T-helper 17 cell (primary cell): ENCODE results near the gene LCE7A. TPM values are rescaled to one million over a fixed set of nuclear protein-coding genes. Genes with fewer than 3 reads are reported as not detected.

Experiments used
- ATAC-seq: fragments of 150-1000 bp; cut with Tn5 transposase; 2 replicates; pipeline ENCODE4 v1.10.0; 2021; ENCODE audit warnings: mild to moderate bottlenecking, moderate library complexity
- DNase-seq, 3 donors: peaks; one replicate each; pipeline versions ENCODE4 v3.0.0 to v3.0.0-alpha.2; 2020 to 2021
- H3K9me3 ChIP-seq: one replicate; pipeline ENCODE4 v1.7.0; 2013; ENCODE audit warnings: low read length, mild to moderate bottlenecking; ENCODE audit not compliant: control insufficient read depth, poor library complexity, severe bottlenecking
- H3K27ac Mint-ChIP-seq: one replicate; pipeline ENCODE4 v1.8.0; 2022; ENCODE audit warnings: mild to moderate bottlenecking, moderate library complexity, mixed read lengths
- H3K27me3 Mint-ChIP-seq: one replicate; pipeline ENCODE4 v1.8.0; 2022; ENCODE audit warnings: mixed read lengths
- H3K36me3 Mint-ChIP-seq: one replicate; pipeline ENCODE4 v1.8.0; 2022; ENCODE audit warnings: low read depth, mixed read lengths
- H3K4me1 Mint-ChIP-seq: one replicate; pipeline ENCODE4 v1.8.0; 2022; ENCODE audit warnings: mild to moderate bottlenecking, mixed read lengths
- H3K4me3 Mint-ChIP-seq: one replicate; pipeline ENCODE4 v1.8.0; 2022; ENCODE audit warnings: mild to moderate bottlenecking, moderate library complexity, mixed read lengths
- total RNA-seq, 4 donors: library from RNA in 2 of 4; stranded (reverse) in 2 of 4; gene quantifications; one replicate each; pipeline ENCODE4 v1.2.3 and lab custom pipeline; 2022 to 2026

The LCE7A gene
- total RNA-seq (not detected), total RNA-seq (lab: John Stamatoyannopoulos, UW) (0 reads per million in 2 donors)

GRCh38 chr1:152859696-152860095 lies at the start of gene LCE7A:
Gene LCE7A (plus strand): TSS chr1:152859996. CDS start chr1:152860698, 702 bp downstream.
- no peak within 1 kb of the TSS for H3K4me3 Mint-ChIP-seq
- no peak for ATAC-seq
- H3K27ac Mint-ChIP-seq = no peak within 1 kb of the TSS
- peaks cover 45% of the 10 kb centered on the region for H3K27me3 Mint-ChIP-seq
- no peaks in the 10 kb centered on the region for H3K36me3 Mint-ChIP-seq
- no peaks in the 10 kb centered on the region for H3K9me3 ChIP-seq
- no peaks in the 10 kb centered on the region for H3K4me1 Mint-ChIP-seq
- no peak for DNase-seq

GRCh38 chr1:152811050-152811449 lies 48.7 kb upstream of the LCE7A start:
- Mint-ChIP-seq H3K4me3 (no peak overlapping the region), H3K27ac (no peak overlapping the region), H3K4me1 (no peaks in the 10 kb centered on the region)

GRCh38 chr1:152811671-152812070 lies 48.1 kb upstream of the LCE7A start, which contains the start of gene LCE1B:
Gene LCE1B (plus strand): TSS chr1:152811971. CDS start chr1:152812447, 476 bp downstream.
- no peak within 1 kb of the TSS for H3K27ac Mint-ChIP-seq
- no peaks in the 10 kb centered on the region for H3K36me3 Mint-ChIP-seq
- H3K9me3 ChIP-seq = no peaks in the 10 kb centered on the region
- H3K4me1 Mint-ChIP-seq = no peaks in the 10 kb centered on the region
- ATAC-seq = no peak
- H3K4me3 Mint-ChIP-seq = no peak within 1 kb of the TSS
- H3K27me3 Mint-ChIP-seq = peaks cover 52% of the 10 kb centered on the region
- no peak for DNase-seq

More at GRCh38 chr1:152811050-152811449, 48.7 kb upstream of the LCE7A start:
- no peaks in the 10 kb centered on the region for H3K9me3 ChIP-seq
- Mint-ChIP-seq H3K27me3 (peaks cover 53% of the 10 kb centered on the region), H3K36me3 (no peaks in the 10 kb centered on the region)
- ATAC-seq (no peak), DNase-seq (no peak)

- no peaks in the 10 kb centered on the region for H3K9me3 ChIP-seq
- DNase-seq (no peak), ATAC-seq (no peak)
- Mint-ChIP-seq H3K27ac (no peak overlapping the region), H3K4me1 (no peaks in the 10 kb centered on the region), H3K27me3 (peaks cover 43% of the 10 kb centered on the region), H3K36me3 (no peaks in the 10 kb centered on the region), H3K4me3 (no peak overlapping the region)
Measured at GRCh38 chr1:152817309-152817708, 42.5 kb upstream of the LCE7A start.

- no peak for DNase-seq
- H3K36me3 Mint-ChIP-seq = peaks cover 3% of the 10 kb centered on the region
- no peak overlapping the region for H3K4me3 Mint-ChIP-seq
- no peaks in the 10 kb centered on the region for H3K9me3 ChIP-seq
- no peak for ATAC-seq
- H3K27me3 Mint-ChIP-seq = peaks cover 35% of the 10 kb centered on the region
- no peak overlapping the region for H3K27ac Mint-ChIP-seq
- no peaks in the 10 kb centered on the region for H3K4me1 Mint-ChIP-seq
Measured at GRCh38 chr1:152823294-152823693, 36.5 kb upstream of the LCE7A start.

- Mint-ChIP-seq H3K27ac (no peak overlapping the region), H3K4me1 (no peaks in the 10 kb centered on the region), H3K36me3 (peaks cover 5% of the 10 kb centered on the region), H3K27me3 (peaks cover 45% of the 10 kb centered on the region), H3K4me3 (no peak overlapping the region)
- no peak for DNase-seq
- ATAC-seq = no peak
- H3K9me3 ChIP-seq = no peaks in the 10 kb centered on the region
Measured at GRCh38 chr1:152824964-152825363, 34.8 kb upstream of the LCE7A start.

GRCh38 chr1:152827173-152827572 lies 32.6 kb upstream of the LCE7A start, which contains the start of gene LCE1A:
Gene LCE1A (plus strand): TSS chr1:152827473. CDS start chr1:152827473, 0 bp downstream.
- ATAC-seq = no peak
- DNase-seq = no peak
- no peak within 1 kb of the TSS for H3K4me3 Mint-ChIP-seq
- no peaks in the 10 kb centered on the region for H3K9me3 ChIP-seq
- peaks cover 5% of the 10 kb centered on the region for H3K36me3 Mint-ChIP-seq
- peaks cover 51% of the 10 kb centered on the region for H3K27me3 Mint-ChIP-seq
- H3K27ac Mint-ChIP-seq = no peak within 1 kb of the TSS
- H3K4me1 Mint-ChIP-seq = no peaks in the 10 kb centered on the region

- H3K9me3 ChIP-seq = no peaks in the 10 kb centered on the region
- Mint-ChIP-seq H3K36me3 (no peaks in the 10 kb centered on the region), H3K27me3 (peaks cover 20% of the 10 kb centered on the region), H3K4me1 (no peaks in the 10 kb centered on the region), H3K4me3 (no peak overlapping the region), H3K27ac (no peak overlapping the region)
- no peak for DNase-seq
- no peak for ATAC-seq
Measured at GRCh38 chr1:152836870-152837269, 22.9 kb upstream of the LCE7A start.

GRCh38 chr1:152842556-152842955 lies 17.2 kb upstream of the LCE7A start, which contains the start of gene LCE6A:
Gene LCE6A (plus strand): TSS chr1:152842856. CDS start chr1:152843521, 665 bp downstream.
- H3K36me3 Mint-ChIP-seq = no peaks in the 10 kb centered on the region
- ATAC-seq (no peak), DNase-seq (no peak)
- no peak within 1 kb of the TSS for H3K4me3 Mint-ChIP-seq
- peaks cover 36% of the 10 kb centered on the region for H3K27me3 Mint-ChIP-seq
- H3K9me3 ChIP-seq = no peaks in the 10 kb centered on the region
- no peaks in the 10 kb centered on the region for H3K4me1 Mint-ChIP-seq
- H3K27ac Mint-ChIP-seq = no peak within 1 kb of the TSS

- Mint-ChIP-seq H3K4me3 (no peak overlapping the region), H3K4me1 (no peaks in the 10 kb centered on the region), H3K27ac (no peak overlapping the region), H3K27me3 (peaks cover 27% of the 10 kb centered on the region), H3K36me3 (no peaks in the 10 kb centered on the region)
- DNase-seq (no peak), ATAC-seq (no peak)
- H3K9me3 ChIP-seq = no peaks in the 10 kb centered on the region
Measured at GRCh38 chr1:152855661-152856060, 4.1 kb upstream of the LCE7A start.

GRCh38 chr1:152858062-152858461 lies 1.7 kb upstream of the LCE7A start:
- Mint-ChIP-seq H3K27ac (no peak overlapping the region), H3K36me3 (no peaks in the 10 kb centered on the region), H3K27me3 (peaks cover 45% of the 10 kb centered on the region), H3K4me1 (no peaks in the 10 kb centered on the region), H3K4me3 (no peak overlapping the region)
- DNase-seq (no peak), ATAC-seq (no peak)
- no peaks in the 10 kb centered on the region for H3K9me3 ChIP-seq

GRCh38 chr1:152860129-152860528 lies 333 bp downstream of the LCE7A start:
- ATAC-seq = no peak
- Mint-ChIP-seq H3K4me1 (no peaks in the 10 kb centered on the region), H3K27me3 (peaks cover 45% of the 10 kb centered on the region), H3K27ac (no peak overlapping the region), H3K4me3 (no peak overlapping the region), H3K36me3 (no peaks in the 10 kb centered on the region)
- no peaks in the 10 kb centered on the region for H3K9me3 ChIP-seq
- DNase-seq = no peak

- peaks cover 45% of the 10 kb centered on the region for H3K27me3 Mint-ChIP-seq
- no peak overlapping the region for H3K27ac Mint-ChIP-seq
- ATAC-seq = no peak
- no peak overlapping the region for H3K4me3 Mint-ChIP-seq
- H3K9me3 ChIP-seq = no peaks in the 10 kb centered on the region
- H3K36me3 Mint-ChIP-seq = no peaks in the 10 kb centered on the region
- no peaks in the 10 kb centered on the region for H3K4me1 Mint-ChIP-seq
- DNase-seq = no peak
Measured at GRCh38 chr1:152861374-152861773, 1.6 kb downstream of the LCE7A start.

- H3K9me3 ChIP-seq = no peaks in the 10 kb centered on the region
- no peaks in the 10 kb centered on the region for H3K36me3 Mint-ChIP-seq
- DNase-seq (no peak), ATAC-seq (no peak)
- H3K4me1 Mint-ChIP-seq = no peaks in the 10 kb centered on the region
- peaks cover 26% of the 10 kb centered on the region for H3K27me3 Mint-ChIP-seq
- no peak overlapping the region for H3K4me3 Mint-ChIP-seq
- H3K27ac Mint-ChIP-seq = no peak overlapping the region
Measured at GRCh38 chr1:152864443-152864842, 4.6 kb downstream of the LCE7A start.
